ENCODE measurements around the gene TIMM9. TPM values are rescaled to one million over a fixed set of nuclear protein-coding genes. Genes with fewer than 3 reads are reported as not detected.

TIMM9 gene
- total RNA-seq, 4 donors from 2014 or later = 40.4 to 87.2 (median 59.8) TPM

GRCh38 chr14:58455593-58456265 is 28.4 kb upstream of the TIMM9 start:
- Histone ChIP-seq H3K4me3 (replicated peaks in 1 of 3) (no peak overlapping the region), H3K27ac (no peak overlapping the region), H3K4me1 (no peaks in the 10 kb centered on the region), H3K36me3 (peaks cover 12 to 14% of the 10 kb centered on the region in 2 donors), H3K9me3 (no peaks in the 10 kb centered on the region), H3K27me3 (no peaks in the 10 kb centered on the region)
- intact Hi-C loops (cut with DNase I) = no loop called here
- DNase-seq = no peak
- TF ChIP-seq, protein P1, sequence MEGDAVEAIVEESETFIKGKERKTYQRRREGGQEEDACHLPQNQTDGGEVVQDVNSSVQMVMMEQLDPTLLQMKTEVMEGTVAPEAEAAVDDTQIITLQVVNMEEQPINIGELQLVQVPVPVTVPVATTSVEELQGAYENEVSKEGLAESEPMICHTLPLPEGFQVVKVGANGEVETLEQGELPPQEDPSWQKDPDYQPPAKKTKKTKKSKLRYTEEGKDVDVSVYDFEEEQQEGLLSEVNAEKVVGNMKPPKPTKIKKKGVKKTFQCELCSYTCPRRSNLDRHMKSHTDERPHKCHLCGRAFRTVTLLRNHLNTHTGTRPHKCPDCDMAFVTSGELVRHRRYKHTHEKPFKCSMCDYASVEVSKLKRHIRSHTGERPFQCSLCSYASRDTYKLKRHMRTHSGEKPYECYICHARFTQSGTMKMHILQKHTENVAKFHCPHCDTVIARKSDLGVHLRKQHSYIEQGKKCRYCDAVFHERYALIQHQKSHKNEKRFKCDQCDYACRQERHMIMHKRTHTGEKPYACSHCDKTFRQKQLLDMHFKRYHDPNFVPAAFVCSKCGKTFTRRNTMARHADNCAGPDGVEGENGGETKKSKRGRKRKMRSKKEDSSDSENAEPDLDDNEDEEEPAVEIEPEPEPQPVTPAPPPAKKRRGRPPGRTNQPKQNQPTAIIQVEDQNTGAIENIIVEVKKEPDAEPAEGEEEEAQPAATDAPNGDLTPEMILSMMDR (IDR thresholded peaks at IDR 0.05) = no peak
- no peak for TF ChIP-seq POLR2A (IDR thresholded peaks at IDR 0.05)
- WGBS, 2 donors = 89 to 92% methylated on average over 9 of the region's 9 CpGs

- Histone ChIP-seq H3K4me3 (replicated peaks in 1 of 3) (no peak overlapping the region), H3K4me1 (no peaks in the 10 kb centered on the region), H3K36me3 (peaks cover 13 to 21% of the 10 kb centered on the region in 2 donors), H3K27ac (no peak overlapping the region), H3K27me3 (no peaks in the 10 kb centered on the region), H3K9me3 (no peaks in the 10 kb centered on the region)
- intact Hi-C loops (cut with DNase I) = no loop called here
- TF ChIP-seq POLR2A (IDR thresholded peaks at IDR 0.05) = no peak
- TF ChIP-seq, protein P1 (IDR thresholded peaks at IDR 0.05) = no peak
- DNase-seq = no peak
- 92 to 95% methylated on average over 5 of the region's 5 CpGs for WGBS, 2 donors
Observed at GRCh38 chr14:58444627-58445026, 17.3 kb upstream of the TIMM9 start.

DNA sequence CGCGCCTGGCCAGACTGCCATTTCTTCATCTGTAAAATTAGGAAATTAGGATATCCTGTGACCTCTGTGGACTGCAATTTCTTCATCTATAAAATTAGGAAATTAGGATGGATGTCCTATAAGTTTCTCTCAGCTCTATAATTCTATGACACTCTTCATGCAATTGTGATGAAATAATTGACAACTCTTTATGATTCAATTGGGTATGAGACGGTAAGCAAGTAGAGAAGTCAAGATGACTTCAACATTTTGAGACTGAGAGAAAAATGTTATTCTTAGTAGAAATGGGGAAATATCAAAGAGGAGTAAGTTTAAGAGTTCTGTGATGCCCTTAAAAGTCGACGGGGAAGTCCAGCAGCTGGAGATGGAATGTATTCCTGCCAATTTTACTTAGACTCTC is 12.1 kb upstream of the TIMM9 start:
- H3K27ac ChIP-seq = no peak overlapping the region
- no peak for TF ChIP-seq POLR2A (IDR thresholded peaks at IDR 0.05)
- TF ChIP-seq, protein P1 (IDR thresholded peaks at IDR 0.05) = no peak
- H3K4me1 ChIP-seq = no peaks in the 10 kb centered on the region
- intact Hi-C loops (cut with DNase I) = no loop called here
- peaks cover 11 to 15% of the 10 kb centered on the region in 2 donors for H3K36me3 ChIP-seq
- no peaks in the 10 kb centered on the region for H3K9me3 ChIP-seq
- no peak overlapping the region for H3K4me3 ChIP-seq (replicated peaks in 1 of 3)
- 76 to 88% methylated on average over 5 of the region's 5 CpGs for whole genome bisulfite sequencing, 2 donors
- no peaks in the 10 kb centered on the region for H3K27me3 ChIP-seq
- no peak for DNase-seq

DNA sequence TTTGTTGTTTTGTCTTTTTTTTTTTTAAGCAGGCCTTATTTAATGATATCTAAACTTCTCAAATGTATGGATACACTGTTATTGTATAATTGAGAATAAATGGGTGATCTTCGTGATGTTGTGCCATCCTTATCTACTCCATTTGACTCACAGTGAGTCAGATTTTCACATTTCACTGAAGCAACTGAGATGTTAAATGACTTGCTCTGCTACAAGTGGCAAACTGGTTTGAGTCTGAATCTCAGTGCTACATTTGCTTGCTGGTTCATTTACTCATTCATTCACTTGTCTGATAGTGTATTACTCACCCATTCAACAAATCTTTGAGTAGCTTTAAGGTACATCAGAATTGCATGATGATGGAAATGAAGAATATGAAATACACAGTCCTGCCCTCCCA is 2.8 kb upstream of the TIMM9 start:
- Histone ChIP-seq H3K4me1 (peaks cover 11 to 21% of the 10 kb centered on the region in 2 donors), H3K4me3 (replicated peaks in 1 of 3) (no peak overlapping the region), H3K9me3 (no peaks in the 10 kb centered on the region), H3K36me3 (peaks cover 0 to 8% of the 10 kb centered on the region in 2 donors), H3K27ac (no peak overlapping the region), H3K27me3 (no peaks in the 10 kb centered on the region)
- DNase-seq = no peak
- 82 to 89% methylated on average over 1 of the region's 1 CpG for WGBS, 2 donors
- TF ChIP-seq, protein P1 (IDR thresholded peaks at IDR 0.05) = no peak
- no peak for TF ChIP-seq POLR2A (IDR thresholded peaks at IDR 0.05)
- intact Hi-C loops (cut with DNase I) = no loop called here

DNA sequence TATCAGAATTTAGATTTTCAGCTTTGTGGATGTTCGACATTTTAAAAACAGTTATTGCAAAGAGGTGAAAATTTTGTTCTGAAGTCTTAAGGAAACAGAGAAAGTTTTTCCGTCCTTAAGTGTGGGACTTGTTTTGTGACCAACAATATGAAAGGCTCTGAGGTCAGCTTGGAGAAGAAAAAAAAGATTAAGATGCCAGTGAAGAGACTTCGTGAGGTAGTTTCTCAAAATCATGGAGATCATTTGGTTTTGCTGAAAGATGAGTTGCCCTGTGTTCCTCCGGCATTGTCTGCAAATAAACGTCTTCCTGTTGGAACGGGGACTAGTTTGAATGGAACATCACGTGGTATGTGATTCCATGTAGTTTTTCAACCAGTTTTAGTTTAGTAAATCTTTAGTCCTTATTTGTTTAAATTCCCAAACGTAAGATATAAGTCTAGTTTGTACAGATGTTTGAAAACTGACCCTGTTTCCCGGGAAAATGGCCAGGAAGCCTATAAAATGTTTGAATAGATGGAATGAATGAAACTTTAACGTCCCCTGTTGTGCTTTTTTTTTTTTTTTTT is 870 bp upstream of the TIMM9 start:
- 0% methylated on average over 10 of the region's 10 CpGs for WGBS, 2 donors
- intact Hi-C loops (cut with DNase I) = no loop called here

More for the DNA sequence above, 870 bp upstream of the TIMM9 start:
- peaks cover 11 to 21% of the 10 kb centered on the region in 2 donors for H3K4me1 ChIP-seq
- H3K36me3 ChIP-seq = peaks cover 0 to 8% of the 10 kb centered on the region in 2 donors
- H3K9me3 ChIP-seq = no peaks in the 10 kb centered on the region
- peak overlapping the region; percentile 9 to 81 (median 31) for H3K4me3 ChIP-seq (replicated peaks in 1 of 3)
- TF ChIP-seq, protein P1 (IDR thresholded peaks at IDR 0.05) = no peak
- TF ChIP-seq POLR2A (IDR thresholded peaks at IDR 0.05) = no peak
- no peak for DNase-seq
- no peaks in the 10 kb centered on the region for H3K27me3 ChIP-seq
- peak overlapping the region; percentile 41 to 91 (median 90) for H3K27ac ChIP-seq

Data from thyroid gland (tissue), 4 donors.